Stimulated activated CD4-positive, alpha-beta T cell treated with anti-CD3 and anti-CD28 coated beads, Interleukin-15, amount 100 ng/mL, for 48 hours (primary cell): ENCODE measurements around the gene BCAS4.
"Not testable (repeated sequence)": the region's sequence is repeated elsewhere in the genome, so short reads cannot be mapped to it uniquely, and the experiment has no call there.

Experiments used
- DNase-seq, 2 donors: peaks; one replicate each; pipeline ENCODE4 v3.0.0-alpha.2; 2020; ENCODE audit warnings: low read depth in 2 of 2

Gene BCAS4

DNA sequence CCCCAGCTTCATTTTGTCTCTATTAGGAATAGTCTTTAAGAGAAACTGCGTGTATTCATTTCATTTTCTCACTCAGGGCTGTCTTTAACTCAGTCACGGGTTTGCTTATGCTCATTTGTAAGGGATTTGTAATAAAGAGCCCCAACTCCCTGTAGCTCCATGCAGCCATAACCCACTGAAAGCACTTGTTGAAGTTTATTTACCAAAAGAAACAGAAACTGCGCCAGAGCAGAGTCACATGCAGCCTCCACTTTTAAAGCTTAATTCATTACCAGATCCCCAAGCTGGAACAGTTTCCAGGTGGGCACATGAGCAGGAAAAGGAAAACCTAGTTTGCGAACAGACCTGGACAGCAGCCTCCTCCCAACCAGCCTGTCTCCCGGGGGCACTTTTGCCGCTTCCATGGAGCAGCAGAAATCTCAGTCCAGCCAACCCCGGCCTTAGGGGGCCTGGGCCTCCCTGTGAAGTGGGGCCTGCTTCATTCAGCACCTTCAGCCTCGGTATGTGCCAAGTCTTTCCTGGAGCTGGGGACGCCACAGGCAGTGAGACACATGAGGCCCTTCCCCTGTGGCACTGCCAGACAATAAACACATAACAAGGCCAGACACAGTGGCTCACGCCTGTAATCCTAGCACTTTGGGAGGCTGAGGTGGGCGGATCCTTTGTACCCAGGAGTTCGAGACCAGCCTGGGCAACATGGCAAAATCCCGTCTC, 4.5 kb downstream of the BCAS4 start:
- DNase-seq: no peak

DNA sequence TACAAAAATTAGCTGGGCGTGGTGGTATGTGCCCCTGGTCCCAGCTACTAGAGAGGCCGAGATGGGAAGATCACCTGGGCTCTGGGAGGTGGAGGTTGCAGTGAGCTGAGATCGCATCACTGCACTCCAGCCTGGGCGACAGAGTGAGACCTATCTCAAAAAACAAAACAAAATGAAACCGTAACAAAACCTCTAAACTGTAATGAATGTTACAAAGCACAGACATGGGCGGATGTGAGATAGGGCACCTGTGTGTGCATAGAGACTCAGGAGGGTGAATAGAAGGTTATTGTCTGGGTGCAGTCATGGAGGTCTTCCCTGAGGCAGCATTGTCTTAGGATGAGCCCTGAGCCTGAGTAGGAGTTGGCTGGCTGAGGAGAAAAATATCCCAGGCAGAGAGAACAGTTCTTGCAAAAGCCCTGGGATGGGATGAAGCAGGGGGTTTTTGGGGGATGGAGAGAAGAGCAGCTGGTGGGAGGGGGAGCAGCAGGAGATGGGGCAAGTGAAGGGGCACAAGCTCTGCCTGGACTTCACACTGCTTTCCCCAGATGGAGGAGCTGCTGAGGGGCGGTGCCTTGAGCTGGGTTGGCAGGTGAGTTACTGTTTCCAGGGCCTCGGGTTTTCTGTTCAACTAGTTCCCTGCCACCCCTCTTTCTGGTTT, 5.2 kb downstream of the BCAS4 start:
- DNase-seq: no peak

DNA sequence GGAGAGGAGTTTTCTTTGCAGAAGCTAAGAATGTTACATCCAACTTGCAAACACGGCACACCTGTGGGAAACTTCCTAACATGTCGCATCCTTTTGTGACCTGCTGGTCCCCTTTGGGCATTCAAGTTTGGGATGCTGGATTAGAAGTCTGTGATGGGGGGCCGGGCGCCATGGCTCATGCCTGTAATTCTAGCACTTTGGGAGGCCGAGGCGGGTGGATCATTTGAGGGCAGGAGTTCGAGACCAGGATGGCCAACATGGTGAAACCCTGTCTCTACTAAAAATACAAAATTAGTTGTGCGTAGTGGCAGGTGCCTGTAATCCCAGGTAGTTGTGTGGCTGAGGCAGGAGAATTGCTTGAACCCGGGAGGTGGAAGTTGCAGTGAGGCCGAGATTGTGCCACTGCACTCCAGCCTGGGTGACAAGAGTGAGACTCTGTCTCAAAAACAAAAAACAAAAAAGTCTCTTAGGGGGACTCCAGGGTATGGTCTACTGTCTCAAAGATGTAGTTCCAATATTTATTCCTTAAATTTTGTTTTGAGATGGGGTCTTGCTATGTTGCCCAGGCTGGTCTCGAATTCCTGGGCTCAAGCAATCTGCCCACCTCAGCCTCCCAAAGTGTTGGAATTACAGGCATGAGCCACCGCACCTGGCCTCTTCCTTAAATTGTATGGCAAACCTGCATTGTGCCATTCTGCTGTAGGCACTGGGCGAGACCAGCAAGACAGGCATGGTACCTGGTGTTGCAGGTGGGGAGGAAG, 6.3 kb downstream of the BCAS4 start:
- not testable (repeated sequence) for DNase-seq

DNA sequence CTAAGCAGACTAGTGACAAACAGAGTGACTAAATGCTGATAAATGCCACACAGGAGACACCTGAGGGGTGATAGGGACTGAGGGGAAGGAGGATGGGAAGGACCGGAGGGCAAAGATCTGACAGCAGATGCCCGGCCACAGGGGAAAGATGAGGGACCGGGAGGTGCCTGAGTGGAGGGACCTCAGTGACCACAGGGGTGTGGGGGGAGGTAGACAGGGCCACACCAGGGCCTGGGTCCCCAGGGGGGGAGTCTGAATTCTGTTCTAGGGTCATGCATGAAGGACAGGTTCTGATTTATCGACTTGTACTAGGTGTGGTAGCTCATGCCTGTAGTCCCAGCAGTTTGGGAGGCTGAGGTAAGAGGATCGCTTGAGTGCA, 6.9 kb downstream of the BCAS4 start:
- DNase-seq: no peak

DNA sequence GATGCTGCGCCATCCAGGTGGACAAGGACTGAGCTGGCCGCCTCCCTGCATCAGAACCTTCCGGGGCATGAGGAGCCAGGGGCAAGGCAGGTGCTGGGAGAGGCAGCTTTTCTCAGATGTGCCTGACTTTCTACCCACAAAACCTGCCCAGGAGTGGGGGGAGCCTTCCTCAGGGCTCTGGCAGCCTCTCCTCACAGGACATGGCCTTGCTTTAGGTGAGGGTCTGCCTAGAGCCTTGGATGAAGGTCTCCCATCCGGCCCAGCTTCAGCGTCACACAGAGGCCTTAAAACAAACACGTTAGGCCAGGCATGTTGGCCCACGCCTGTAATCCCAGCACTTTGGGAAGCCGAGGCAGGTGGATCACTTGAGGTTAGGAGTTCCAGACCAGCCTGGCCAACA, 7.4 kb downstream of the BCAS4 start:
- no peak for DNase-seq

DNA sequence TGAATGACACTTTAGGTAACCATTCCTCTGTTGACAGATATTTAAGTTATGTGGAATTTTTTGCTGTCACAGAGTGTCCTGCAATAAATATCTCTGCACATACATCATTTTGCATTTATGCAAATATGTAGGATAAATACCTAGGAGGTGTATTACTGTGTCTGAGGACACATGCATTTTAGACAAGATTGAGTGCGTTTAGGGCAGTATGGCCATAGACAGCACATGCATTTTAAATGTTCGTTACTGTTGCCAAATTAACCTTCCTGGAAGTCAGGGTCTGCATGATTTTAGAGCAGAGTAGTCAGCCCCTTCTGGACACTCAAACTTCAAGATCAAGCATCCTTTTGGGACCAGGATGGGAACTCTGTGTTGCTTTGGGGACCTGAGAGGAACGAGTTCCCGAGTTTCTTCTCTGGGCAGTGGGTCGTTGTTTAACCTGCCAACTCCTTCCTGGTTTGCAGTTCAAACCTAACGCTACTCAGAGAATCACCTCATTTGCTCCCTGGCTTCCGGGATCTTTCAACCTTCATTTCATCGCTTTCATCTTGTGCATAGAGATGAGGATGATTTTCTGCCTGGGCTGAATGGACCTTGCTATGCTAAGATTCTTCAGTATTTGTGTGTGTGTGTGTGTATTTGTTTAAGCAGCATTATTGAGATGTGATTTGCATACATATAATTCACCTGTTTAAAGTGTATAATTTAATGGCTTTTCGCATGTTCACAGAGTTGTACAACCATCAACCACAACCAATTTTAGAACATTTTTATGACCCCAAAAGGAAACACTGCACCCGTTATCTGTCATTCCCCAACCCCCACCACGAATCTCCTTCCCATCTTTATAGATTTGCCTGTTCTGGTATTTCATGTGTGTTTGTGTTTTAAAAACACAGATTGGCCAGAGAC, 9.8 kb downstream of the BCAS4 start:
- DNase-seq: no peak

DNA sequence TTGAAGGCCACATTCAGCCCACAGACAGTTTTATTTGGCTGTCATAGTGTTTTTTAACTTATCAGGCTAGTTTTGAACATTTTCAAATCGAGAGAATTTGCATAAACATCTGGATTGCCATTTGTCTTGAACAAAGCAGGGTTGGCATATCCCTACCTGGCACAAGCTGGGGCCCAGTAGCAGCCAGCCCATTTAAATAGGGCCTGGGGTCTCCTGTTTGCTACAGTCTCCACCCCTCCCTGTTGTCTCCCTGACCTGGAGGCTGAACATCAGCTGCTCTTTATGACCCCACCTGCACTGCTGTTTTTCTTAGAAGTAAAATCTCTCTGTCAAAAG, 10.5 kb downstream of the BCAS4 start:
- no peak for DNase-seq

DNA sequence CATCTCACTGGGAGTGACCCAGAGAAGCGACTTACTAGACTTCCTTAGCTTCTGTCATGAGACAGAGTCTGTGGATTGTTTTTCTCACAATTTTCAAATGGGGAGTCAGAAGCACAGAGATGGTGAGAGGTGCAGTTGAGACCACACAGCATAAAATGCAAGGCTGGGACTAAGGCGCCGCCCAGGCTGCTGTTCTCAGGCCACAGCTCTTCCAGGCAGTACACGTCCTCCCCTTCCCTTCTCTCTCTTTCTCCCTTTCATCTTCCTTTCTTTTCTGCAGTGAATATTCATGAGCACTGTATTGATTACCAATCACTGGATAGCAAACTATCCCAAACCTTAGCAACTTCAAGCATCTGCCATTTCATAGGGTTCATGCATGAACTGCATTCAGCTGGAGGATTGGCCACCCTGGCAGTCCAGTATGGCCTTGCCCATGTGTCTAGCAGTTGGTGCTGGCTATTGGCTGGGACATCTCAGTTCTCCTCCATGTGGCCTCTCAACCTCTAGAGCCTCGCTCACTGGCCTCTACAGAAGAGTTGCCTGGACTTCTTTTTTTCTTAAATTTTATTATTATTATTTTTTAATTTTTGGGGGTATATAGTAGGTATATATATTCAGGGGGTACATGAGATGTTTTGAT, 11.4 kb downstream of the BCAS4 start:
- DNase-seq: no peak

DNA sequence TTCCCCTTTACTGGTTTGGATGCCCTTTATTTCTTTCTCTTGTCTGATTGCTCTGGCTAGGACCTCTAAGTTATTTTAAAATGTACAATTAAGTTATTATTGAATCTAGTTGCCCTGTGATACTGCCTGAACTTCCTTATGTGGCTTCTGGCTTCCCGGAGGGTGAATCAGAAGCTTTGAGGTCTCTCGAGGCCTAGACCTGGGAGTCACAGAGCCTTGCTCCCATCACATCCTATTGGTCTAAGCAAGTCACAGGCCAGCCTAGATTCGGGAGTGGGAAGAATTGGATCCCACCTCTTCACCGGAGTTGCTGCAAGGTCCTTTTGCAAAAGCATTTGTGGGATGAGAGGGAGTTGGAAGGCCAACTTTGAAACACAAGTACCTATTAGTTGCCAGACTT, 15.2 kb downstream of the BCAS4 start:
- no peak for DNase-seq

DNA sequence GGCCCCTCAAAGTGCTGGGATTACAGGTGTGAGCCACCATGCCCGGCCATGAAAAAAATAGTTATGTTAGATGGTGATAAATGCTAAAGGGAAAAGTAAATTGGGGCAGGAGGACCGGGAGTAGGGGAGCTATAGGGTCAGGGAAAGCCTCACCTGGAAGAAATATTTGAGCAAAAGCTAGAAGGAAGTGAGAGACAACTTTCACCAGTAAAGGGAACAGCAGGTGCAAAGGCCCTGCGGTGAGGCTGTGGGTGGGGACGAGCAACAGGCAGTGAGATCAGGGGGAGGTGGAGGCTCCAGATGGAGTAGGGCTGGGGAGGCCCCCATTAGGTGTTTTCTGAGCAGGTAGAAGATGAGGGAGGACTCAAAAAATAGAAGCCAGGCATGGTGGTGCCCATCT, 16.0 kb downstream of the BCAS4 start:
- no peak for DNase-seq

DNA sequence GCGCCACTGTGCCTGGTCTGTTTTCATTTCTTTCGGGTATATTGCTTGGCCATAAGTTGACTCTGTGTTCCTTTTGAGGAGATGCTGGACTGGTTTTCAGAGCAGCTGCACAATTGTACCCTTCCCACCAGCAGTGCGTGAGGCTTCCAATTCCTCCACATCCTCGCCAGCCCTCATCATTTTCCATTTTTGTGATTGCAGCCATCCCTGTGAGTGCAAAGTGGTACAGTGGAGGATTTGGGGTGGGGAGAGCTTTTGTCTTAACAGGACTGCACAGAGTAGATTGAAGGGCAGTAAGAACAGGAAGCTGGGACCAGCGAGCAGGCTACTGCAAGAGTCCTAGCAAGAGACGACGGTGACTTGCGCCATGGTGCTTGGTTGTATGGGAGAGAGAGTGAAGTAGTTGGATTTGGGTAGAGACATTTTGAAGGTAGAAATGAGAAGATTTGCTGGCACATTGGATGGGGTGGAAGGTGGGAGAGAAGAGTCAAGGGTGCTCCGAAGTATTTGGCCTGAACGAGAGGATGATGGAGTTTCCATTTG, 18.3 kb downstream of the BCAS4 start:
- no peak for DNase-seq

DNA sequence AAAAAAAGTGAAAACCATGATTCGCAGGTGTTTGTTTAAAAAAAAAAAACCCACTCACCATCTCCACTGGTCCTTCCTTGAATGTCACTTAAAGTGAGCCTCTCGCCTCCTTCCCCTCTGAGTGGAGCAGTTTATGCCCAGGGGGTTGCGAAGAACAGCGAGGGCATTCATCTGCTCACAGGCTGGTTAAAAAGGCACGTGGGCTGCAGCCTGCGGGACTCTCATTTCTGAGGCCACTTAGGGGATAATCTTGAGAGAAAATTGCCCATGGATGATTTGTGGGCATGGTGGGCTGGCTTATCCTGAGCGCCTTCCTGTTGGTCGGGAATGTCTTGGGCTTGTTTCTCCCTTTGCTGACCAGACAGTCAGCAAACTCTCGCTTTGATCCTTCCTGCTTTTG, 18.9 kb downstream of the BCAS4 start:
- DNase-seq: no peak

DNA sequence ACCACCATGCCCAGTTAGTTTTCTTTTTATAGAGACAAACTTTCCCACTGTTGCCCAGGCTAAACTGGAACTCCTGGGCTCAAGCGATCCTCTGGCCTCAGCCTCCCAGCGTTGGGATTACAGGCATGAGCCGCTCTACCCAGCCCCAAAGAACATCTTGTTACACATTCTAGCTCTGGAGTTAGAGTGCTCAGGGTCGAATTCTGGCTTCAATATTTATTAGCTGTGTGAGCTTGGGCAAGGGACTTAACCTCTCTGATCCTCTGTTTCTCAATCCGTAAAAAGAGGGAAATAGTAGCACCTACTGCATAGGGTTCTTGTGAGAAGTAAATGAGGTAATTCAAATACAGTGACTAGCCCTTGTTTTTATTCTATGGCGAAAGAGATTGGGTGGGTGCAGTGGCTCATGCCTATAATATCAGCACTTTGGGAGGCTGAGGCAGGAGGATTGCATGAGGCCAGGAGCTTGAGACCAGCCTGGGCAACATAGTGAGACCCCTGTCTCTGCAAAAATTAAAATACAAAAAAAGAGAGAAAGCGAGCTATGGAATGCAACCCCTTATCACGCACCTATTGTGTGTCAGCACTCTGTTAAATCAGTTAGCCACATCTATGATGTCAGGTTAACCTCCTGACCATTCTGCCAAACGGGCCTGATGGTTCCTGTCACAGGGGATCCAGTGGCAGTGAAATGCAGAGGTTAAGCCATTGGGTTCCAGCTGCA, 19.7 kb downstream of the BCAS4 start:
- no peak for DNase-seq

DNA sequence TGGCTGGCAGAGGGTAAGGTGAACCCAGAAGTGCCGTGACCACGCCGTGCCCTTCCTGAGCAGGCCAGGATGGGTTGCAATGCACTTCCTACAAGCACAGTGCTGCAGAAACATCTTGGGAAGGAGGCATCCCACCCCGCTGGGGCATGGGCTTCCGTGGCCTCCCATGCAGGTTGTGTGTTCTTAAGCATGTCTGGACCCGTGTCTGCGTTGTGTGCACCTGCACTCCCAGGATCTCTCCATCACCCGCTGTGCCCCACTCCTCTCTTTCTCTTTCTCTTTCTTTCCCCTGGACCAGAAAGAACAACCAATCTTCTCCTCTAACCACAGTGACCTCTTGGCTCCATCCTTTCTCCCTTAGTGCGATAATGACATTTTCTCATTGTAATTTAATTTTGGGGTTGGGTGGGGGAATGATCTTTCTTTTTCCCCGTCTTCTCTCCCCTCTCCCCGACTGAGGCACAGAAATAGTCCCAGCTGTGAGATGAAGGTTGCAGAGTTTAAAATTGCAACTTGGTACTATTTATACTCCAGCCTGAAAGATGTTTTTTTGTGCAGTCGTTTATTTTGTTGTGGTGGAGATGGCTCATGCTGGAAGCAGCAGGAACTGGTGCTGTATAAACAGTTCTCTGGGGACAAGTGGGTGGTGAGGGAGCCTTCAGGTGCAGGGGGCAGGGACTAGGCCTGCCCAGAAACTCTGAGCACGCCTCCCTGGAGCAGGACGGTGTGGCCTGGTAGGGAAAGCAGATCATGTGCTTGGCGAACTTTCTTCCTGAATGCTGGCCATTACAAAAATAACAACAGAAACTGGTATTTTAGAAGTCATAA, 20.5 kb downstream of the BCAS4 start:
- no peak for DNase-seq

DNA sequence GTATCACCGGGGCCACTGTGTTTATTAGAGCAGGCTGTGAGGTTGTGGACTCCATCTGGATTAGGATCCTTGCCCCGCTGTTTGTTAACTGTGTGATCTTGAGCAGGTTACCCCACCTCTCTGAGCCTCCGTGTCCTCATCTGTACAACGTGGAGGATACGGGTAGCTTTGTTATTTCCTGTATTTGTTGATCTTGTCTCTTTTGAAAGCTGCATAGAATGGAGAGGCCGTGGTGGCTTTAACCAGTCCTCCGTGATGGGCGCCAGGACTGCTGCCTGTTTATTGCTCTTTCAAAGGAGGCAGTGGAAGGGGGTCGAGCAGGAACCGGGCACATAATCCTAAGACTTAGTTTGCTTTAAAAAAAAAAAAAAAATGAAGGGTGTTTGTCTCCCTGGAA, 22.9 kb downstream of the BCAS4 start:
- no peak for DNase-seq

DNA sequence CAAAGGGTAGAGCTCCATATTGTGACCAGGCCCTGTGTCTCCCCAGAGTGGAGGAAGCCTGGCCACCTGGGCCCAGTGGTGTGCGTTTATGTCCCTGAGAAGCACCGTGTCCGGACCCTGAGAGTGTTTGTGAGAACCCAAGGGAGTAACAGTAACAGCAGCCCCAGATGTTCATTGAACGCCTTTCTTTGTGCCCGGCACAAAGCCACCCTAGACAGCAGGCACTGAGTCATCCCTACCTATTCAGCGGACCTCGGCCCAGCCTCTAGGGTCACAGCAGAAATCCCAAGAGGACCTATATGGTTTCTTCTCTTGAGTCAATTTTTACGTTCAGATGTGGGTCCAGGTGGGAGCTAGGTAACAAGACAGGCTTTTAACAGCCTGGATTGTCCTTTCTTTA, 24.5 kb downstream of the BCAS4 start:
- DNase-seq: no peak

DNA sequence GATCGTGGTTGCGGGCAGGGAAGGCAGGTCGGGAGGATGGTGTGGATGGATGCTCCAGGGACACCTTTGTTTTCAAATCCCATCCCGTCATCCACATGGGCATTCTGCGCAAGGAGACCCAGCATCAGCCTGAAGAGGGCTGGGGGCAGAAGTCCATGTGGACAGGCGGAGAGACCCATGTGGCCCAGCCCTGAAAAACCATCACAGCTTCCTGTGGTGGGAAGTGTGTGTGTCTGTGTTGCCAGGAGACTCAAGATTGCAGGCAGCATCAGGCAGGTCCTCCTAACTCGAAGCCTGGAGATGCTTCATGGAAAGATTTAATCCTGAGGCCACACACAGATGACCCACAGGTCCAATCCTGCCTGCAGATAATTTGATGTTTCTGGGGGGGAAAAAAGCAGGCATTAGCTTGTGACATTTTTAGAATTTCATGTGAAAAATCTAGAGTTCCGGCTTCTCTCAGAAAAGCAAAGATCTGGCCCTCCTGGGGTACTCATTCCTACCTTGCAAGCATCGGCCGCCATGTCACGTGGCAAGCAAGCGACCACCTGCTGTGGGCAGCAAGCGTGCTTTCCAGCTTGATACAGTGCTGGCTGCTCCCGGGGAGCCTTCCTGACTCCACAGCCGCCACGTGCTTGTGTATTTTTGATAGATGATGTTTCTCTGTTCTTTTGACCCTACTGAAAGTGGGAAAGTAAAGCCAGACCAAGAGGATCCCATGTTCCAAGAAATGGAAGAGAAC, 25.8 kb downstream of the BCAS4 start:
- DNase-seq: no peak

DNA sequence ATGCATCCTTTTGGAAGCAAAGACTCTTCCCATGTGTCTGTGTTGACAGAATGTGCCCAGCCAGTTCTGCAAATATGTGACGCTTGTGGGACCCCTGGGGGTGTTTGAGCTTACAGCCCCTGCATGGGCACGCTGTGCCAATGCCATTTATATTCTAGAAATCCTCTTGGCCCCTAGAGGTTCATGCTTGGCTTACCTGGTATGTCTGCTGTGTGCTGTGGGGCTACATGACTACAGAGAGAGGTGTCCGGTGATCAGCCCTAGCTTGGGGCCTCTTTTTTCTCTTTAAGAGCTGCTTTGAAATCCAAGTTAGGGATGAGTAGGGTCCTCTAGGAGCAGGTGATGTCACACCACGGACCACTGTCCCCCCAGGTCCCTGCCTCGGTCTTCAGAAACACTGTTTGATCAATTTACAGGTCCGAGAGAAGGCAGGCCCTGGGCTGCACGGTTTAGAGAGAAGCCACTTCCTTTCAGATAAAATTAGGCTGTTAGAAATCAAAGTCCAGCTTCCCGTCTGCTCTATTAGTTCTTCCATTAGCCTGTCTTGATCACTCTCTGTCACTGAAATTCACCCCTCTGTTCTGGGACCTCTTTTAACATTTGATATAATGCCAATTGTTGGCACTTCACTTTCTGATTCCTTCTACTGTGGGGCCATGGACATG, 26.5 kb downstream of the BCAS4 start:
- DNase-seq: no peak

DNA sequence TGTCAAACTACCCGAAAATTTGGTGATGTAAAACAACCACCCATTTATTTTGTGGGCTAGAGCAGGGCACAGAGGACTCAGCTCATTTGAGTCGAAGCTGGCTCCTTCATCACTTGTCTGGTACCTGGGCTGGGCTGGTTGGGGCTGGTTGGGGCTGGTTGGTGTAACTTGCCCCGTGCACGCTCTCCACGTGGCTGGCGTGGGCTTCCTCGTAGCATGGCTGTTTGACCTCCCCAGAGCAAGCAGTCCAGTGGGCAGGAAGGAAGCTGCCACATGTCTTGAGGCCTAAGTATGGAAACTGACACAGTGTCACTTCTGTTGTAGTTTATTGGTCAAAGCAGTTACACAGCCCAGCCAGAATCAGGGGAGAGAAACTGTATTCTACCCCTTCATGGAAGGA, 27.1 kb downstream of the BCAS4 start:
- no peak for DNase-seq
